HEK293T (cell line): ENCODE results near the gene RP9.

Source experiments
- ARNT ChIP-seq: fragments of 450-650 bp; IDR thresholded peaks from 2 replicates; pipeline ENCODE4 v1.6.1; 2017; ENCODE audit warnings: mild to moderate bottlenecking
- FOXK2 ChIP-seq: fragments of 450-650 bp; IDR thresholded peaks from 2 replicates; pipeline ENCODE4 v1.6.1; 2016; ENCODE audit warnings: mild to moderate bottlenecking
- FOXM1 ChIP-seq: fragments of 450-650 bp; IDR thresholded peaks from 2 replicates; pipeline ENCODE4 v1.6.1; 2017; ENCODE audit warnings: mild to moderate bottlenecking, borderline replicate concordance
- HDGF ChIP-seq: fragments of 450-650 bp; IDR thresholded peaks from 2 replicates; pipeline ENCODE4 v1.6.1; 2017; ENCODE audit warnings: antibody characterized with exemption, borderline replicate concordance
- L3MBTL2 ChIP-seq: fragments of 450-650 bp; conservative IDR thresholded peaks from 2 replicates; pipeline ENCODE4 v1.6.1; 2016; ENCODE audit warnings: mild to moderate bottlenecking
- SP1 ChIP-seq: fragments of 450-650 bp; IDR thresholded peaks from 2 replicates; pipeline ENCODE4 v1.6.1; 2017
- SUZ12 ChIP-seq: fragments of 450-650 bp; IDR thresholded peaks from 2 replicates; pipeline ENCODE4 v1.6.1; 2016; ENCODE audit warnings: mild to moderate bottlenecking
- TARDBP ChIP-seq: fragments of 450-650 bp; IDR thresholded peaks from 2 replicates; pipeline ENCODE4 v1.6.1; 2016

- TF ChIP-seq HDGF, result no peak
- no peak for TF ChIP-seq ARNT
- no peak for TF ChIP-seq TARDBP
- TF ChIP-seq SP1, result no peak
- no peak for TF ChIP-seq L3MBTL2
- TF ChIP-seq FOXK2, result no peak
- TF ChIP-seq FOXM1, result no peak
- no peak for TF ChIP-seq SUZ12
These were observed 64.2 kb downstream of the RP9 start for GRCh38 chr7:33044986-33045385.
